A549 (cell line): ENCODE results near the gene MYL4.

Experiments used
- ATOH8 ChIP-seq: fragments of 250-450 bp; sonication (Bioruptor Pico); IDR thresholded peaks from 2 replicates; pipeline ENCODE4 v1.5.0; 2020; ENCODE audit warnings: low read depth, mild to moderate bottlenecking, moderate library complexity
- CTCF ChIP-seq: fragments of >200 bp; sonication (Bioruptor Twin); formaldehyde crosslinking; IDR thresholded peaks from 3 replicates; pipeline ENCODE4 v1.5.1; 2016
- ELK1 ChIP-seq: fragments of 150-350 bp; IDR thresholded peaks from 2 replicates; pipeline ENCODE4 v1.6.1; 2014; ENCODE audit warnings: low read depth, mild to moderate bottlenecking, low read length
- KDM5A ChIP-seq: fragments of 200-600 bp; sonication (generic); IDR thresholded peaks from 2 replicates; pipeline ENCODE4 v1.6.1; 2016; ENCODE audit warnings: antibody characterized with exemption, mild to moderate bottlenecking
- MAX ChIP-seq: IDR thresholded peaks from 2 replicates; pipeline ENCODE4 v1.6.1; 2012
- MAZ ChIP-seq: fragments of 150-350 bp; IDR thresholded peaks from 2 replicates; pipeline ENCODE4 v1.6.1; 2014; ENCODE audit warnings: antibody characterized with exemption, low read depth, low read length, borderline replicate concordance
- POLR2A ChIP-seq: IDR thresholded peaks from 2 replicates; pipeline ENCODE4 v1.6.1; 2012; ENCODE audit warnings: mild to moderate bottlenecking, low read length
- RAD21 ChIP-seq, 2 experiments: fragments of >200 bp in 1 of 2; sonication (Bioruptor Twin) in 1 of 2; formaldehyde crosslinking in 1 of 2; IDR thresholded peaks in 1 of 2; conservative IDR thresholded peaks in 1 of 2; 2 replicates in 1 of 2; 3 replicates in 1 of 2; pipeline ENCODE4 v1.6.1; 2012 to 2018; ENCODE audit warnings: inconsistent platforms in 1 of 2
- RCOR1 ChIP-seq: fragments of 150-350 bp; IDR thresholded peaks from 2 replicates; pipeline ENCODE4 v1.6.1; 2014; ENCODE audit warnings: antibody characterized with exemption, low read length, low read depth
- USF2 ChIP-seq: fragments of 450-650 bp; IDR thresholded peaks from 2 replicates; pipeline ENCODE4 v1.6.1; 2014; ENCODE audit warnings: antibody characterized with exemption

GRCh38 chr17:47164263-47164662 is 44.9 kb upstream of the MYL4 start:
- TF ChIP-seq CTCF: no peak
- TF ChIP-seq USF2: no peak
- no peak for TF ChIP-seq MAX
- TF ChIP-seq RAD21 (conservative IDR thresholded peaks at IDR 0.05 in 1 of 2, IDR thresholded peaks at IDR 0.05 in 1 of 2): no peak
- no peak for TF ChIP-seq RCOR1
- no peak for TF ChIP-seq POLR2A
- TF ChIP-seq KDM5A: no peak
- no peak for TF ChIP-seq ATOH8 (CRISPR knock-in tag)
- TF ChIP-seq ELK1: no peak
- TF ChIP-seq MAZ: no peak
